ENCODE data around the gene RUVBL2.
A peak's percentile ranks its signal among the peaks of the same experiment; 100 is the strongest.

RUVBL2 gene

GRCh38 chr19:48969276-48970138 is 24.2 kb upstream of the RUVBL2 start:
- no peaks in the 10 kb centered on the region for H3K9me3 Mint-ChIP-seq
- no peaks in the 10 kb centered on the region for H3K27me3 Mint-ChIP-seq (ENCODE audit: low read depth)
- peak overlapping the region in 1 of 3 experiments; percentile 51 for H3K4me3 Mint-ChIP-seq
- TF ChIP-seq CTCF (IDR thresholded peaks at IDR 0.05; ENCODE audit: unreplicated experiment in 3 of 3) = no peak
- no peak overlapping the region for H3K27ac Mint-ChIP-seq
- H3K4me1 Mint-ChIP-seq = peaks cover 16% of the 10 kb centered on the region
- peaks cover 43% of the 10 kb centered on the region for H3K36me3 Mint-ChIP-seq (ENCODE audit: low read depth)

- Mint-ChIP-seq H3K4me1 (peaks cover 13% of the 10 kb centered on the region), H3K27me3 (ENCODE audit: low read depth) (no peaks in the 10 kb centered on the region), H3K9me3 (no peaks in the 10 kb centered on the region), H3K4me3 (peak overlapping the region in 1 of 3 experiments; percentile 51), H3K27ac (no peak overlapping the region), H3K36me3 (ENCODE audit: low read depth) (peaks cover 43% of the 10 kb centered on the region)
- TF ChIP-seq CTCF (IDR thresholded peaks at IDR 0.05; ENCODE audit: unreplicated experiment in 3 of 3) = no peak
Observed at GRCh38 chr19:48970139-48970766, 23.4 kb upstream of the RUVBL2 start.

- peaks cover 13% of the 10 kb centered on the region for H3K4me1 Mint-ChIP-seq
- H3K9me3 Mint-ChIP-seq = no peaks in the 10 kb centered on the region
- no peaks in the 10 kb centered on the region for H3K27me3 Mint-ChIP-seq (ENCODE audit: low read depth)
- no peak overlapping the region for H3K27ac Mint-ChIP-seq
- peak; percentile 83 to 90 (median 90) for TF ChIP-seq CTCF (IDR thresholded peaks at IDR 0.05; ENCODE audit: unreplicated experiment in 3 of 3)
- peak overlapping the region in 2 of 3 experiments; percentile 10 to 22 for H3K4me3 Mint-ChIP-seq
- H3K36me3 Mint-ChIP-seq (ENCODE audit: low read depth) = peaks cover 41% of the 10 kb centered on the region
Observed at GRCh38 chr19:48970923-48971395, 22.7 kb upstream of the RUVBL2 start.

- TF ChIP-seq CTCF (IDR thresholded peaks at IDR 0.05; ENCODE audit: unreplicated experiment in 3 of 3) = peak in 2 of 3 experiments; percentile 10 to 16
- H3K4me1 Mint-ChIP-seq = peaks cover 9% of the 10 kb centered on the region
- H3K27ac Mint-ChIP-seq = no peak overlapping the region
- H3K36me3 Mint-ChIP-seq (ENCODE audit: low read depth) = peaks cover 24% of the 10 kb centered on the region
- no peaks in the 10 kb centered on the region for H3K27me3 Mint-ChIP-seq (ENCODE audit: low read depth)
- H3K9me3 Mint-ChIP-seq = no peaks in the 10 kb centered on the region
- no peak overlapping the region for H3K4me3 Mint-ChIP-seq
Observed at GRCh38 chr19:48975947-48976847, 17.5 kb upstream of the RUVBL2 start.

- TF ChIP-seq CTCF (IDR thresholded peaks at IDR 0.05; ENCODE audit: unreplicated experiment in 3 of 3) = no peak
- H3K36me3 Mint-ChIP-seq (ENCODE audit: low read depth) = peaks cover 32% of the 10 kb centered on the region
- no peaks in the 10 kb centered on the region for H3K9me3 Mint-ChIP-seq
- H3K4me1 Mint-ChIP-seq = peaks cover 9% of the 10 kb centered on the region
- no peak overlapping the region for H3K27ac Mint-ChIP-seq
- H3K4me3 Mint-ChIP-seq = no peak overlapping the region
- no peaks in the 10 kb centered on the region for H3K27me3 Mint-ChIP-seq (ENCODE audit: low read depth)
Observed at GRCh38 chr19:48977061-48977460, 16.6 kb upstream of the RUVBL2 start.
